Mesenteric fat pad (tissue), 1 donor: ENCODE results near the gene DCLK1. TPM values are rescaled to one million over a fixed set of nuclear protein-coding genes. Genes with fewer than 3 reads are reported as not detected.

Experiments
- DNase-seq: peaks from one replicate; pipeline ENCODE4 v3.0.0-alpha.2; 2020; ENCODE audit warnings: low spot score
- total RNA-seq: library from RNA; stranded (reverse); fragmentation: NEBNext Ultra II Directional; extraction: Animal tissue kit (Norgen Biotek cat#: 25700); gene quantifications from one replicate; pipeline ENCODE4 v1.2.1, GENCODE V29; 2021
- donor health status: DM: yes; HTN: yes; CAD: no.

DCLK1 gene
- total RNA-seq, 1 donor from 2014 or later, result 24.3 TPM

GRCh38 chr13:35909091-35909490 lies 222.1 kb downstream of the DCLK1 start:
- DNase-seq, result no peak

GRCh38 chr13:35908226-35908625 lies 223.0 kb downstream of the DCLK1 start:
- no peak for DNase-seq

GRCh38 chr13:35906636-35907035 lies 224.5 kb downstream of the DCLK1 start:
- no peak for DNase-seq

GRCh38 chr13:35903075-35903474 lies 228.1 kb downstream of the DCLK1 start:
- no peak for DNase-seq

GRCh38 chr13:35898041-35898440 lies 233.1 kb downstream of the DCLK1 start:
- DNase-seq, result no peak

- no peak for DNase-seq
These were observed 236.5 kb downstream of the DCLK1 start for GRCh38 chr13:35894636-35895035.

- DNase-seq, result no peak
These were observed 238.1 kb downstream of the DCLK1 start for GRCh38 chr13:35892837-35893814.

GRCh38 chr13:35891507-35892441 lies 239.4 kb downstream of the DCLK1 start:
- no peak for DNase-seq

- DNase-seq, result no peak
These were observed 241.6 kb downstream of the DCLK1 start for GRCh38 chr13:35889560-35889959.

- DNase-seq, result no peak
These were observed 242.2 kb downstream of the DCLK1 start for GRCh38 chr13:35888981-35889380.

- DNase-seq, result no peak
These were observed 242.7 kb downstream of the DCLK1 start for GRCh38 chr13:35888457-35888883.

- DNase-seq, result no peak
These were observed 244.0 kb downstream of the DCLK1 start for GRCh38 chr13:35887115-35887666.

- DNase-seq, result no peak
These were observed 244.7 kb downstream of the DCLK1 start for GRCh38 chr13:35886332-35887114.

- no peak for DNase-seq
These were observed 246.9 kb downstream of the DCLK1 start for GRCh38 chr13:35884211-35884760.

- no peak for DNase-seq
These were observed 248.3 kb downstream of the DCLK1 start for GRCh38 chr13:35882722-35883497.

GRCh38 chr13:35881360-35881759 lies 249.8 kb downstream of the DCLK1 start:
- no peak for DNase-seq

- no peak for DNase-seq
These were observed 252.1 kb downstream of the DCLK1 start for GRCh38 chr13:35879111-35879510.

- DNase-seq, result no peak
These were observed 254.6 kb downstream of the DCLK1 start for GRCh38 chr13:35876601-35877000.

GRCh38 chr13:35874704-35875103 lies 256.5 kb downstream of the DCLK1 start:
- no peak for DNase-seq

GRCh38 chr13:35872369-35872768 lies 258.8 kb downstream of the DCLK1 start:
- no peak for DNase-seq
